Sigmoid colon (tissue), 7 donors: ENCODE data around the gene CDKN2A. TPM values are rescaled to one million over a fixed set of nuclear protein-coding genes. Genes with fewer than 3 reads are reported as not detected.

Experiments
- DNase-seq: peaks from one replicate; pipeline ENCODE4 v3.0.0-alpha.2; 2019
- H3K27ac ChIP-seq, 4 donors: fragments of 200-600 bp; sonication (generic); one replicate each; pipeline ENCODE4 v1.5.1; 2016 to 2019; ENCODE audit warnings: mild to moderate bottlenecking in 1 of 4
- H3K27me3 ChIP-seq, 3 donors: fragments of 200-600 bp; sonication (generic); one replicate each; pipeline ENCODE4 v1.5.1; 2019; ENCODE audit warnings: mild to moderate bottlenecking in 1 of 3
- H3K36me3 ChIP-seq, 4 donors: fragments of 200-600 bp; sonication (generic); one replicate each; pipeline ENCODE4 v1.5.1; 2016 to 2019
- H3K4me1 ChIP-seq, 4 donors: fragments of 200-600 bp; sonication (generic); one replicate each; pipeline ENCODE4 v1.5.1; 2017 to 2019
- H3K4me3 ChIP-seq, 4 donors: fragments of 200-600 bp; sonication (generic); one replicate each; pipeline ENCODE4 v1.5.1; 2017 to 2019; ENCODE audit warnings: mild to moderate bottlenecking in 2 of 4, moderate library complexity in 1 of 4
- H3K9me3 ChIP-seq, 4 donors: fragments of 200-600 bp in 3 of 4; sonication (generic) in 3 of 4; one replicate each; pipeline versions ENCODE4 v1.5.1 to v1.6.1; 2013 to 2019
- CTCF ChIP-seq, 4 experiments: fragments of 450-650 bp in 3 of 4; fragments of 200-600 bp in 1 of 4; IDR thresholded peaks; one replicate each; pipeline ENCODE4 v1.5.1; 2016 to 2019; ENCODE audit warnings: antibody characterized with exemption in 4 of 4, mild to moderate bottlenecking in 3 of 4, moderate library complexity in 2 of 4
- EP300 ChIP-seq, 4 donors: sonication (generic); formaldehyde crosslinking; IDR thresholded peaks; one replicate each; pipeline ENCODE4 v1.6.1; 2017; ENCODE audit warnings: antibody characterized with exemption in 4 of 4
- POLR2A ChIP-seq, 2 donors: fragments of 450-650 bp; IDR thresholded peaks; one replicate each; pipeline ENCODE4 v1.6.1; 2016; ENCODE audit warnings: antibody characterized with exemption in 2 of 2, mild to moderate bottlenecking in 2 of 2, moderate library complexity in 2 of 2
- POLR2AphosphoS5 ChIP-seq, 4 donors: sonication (generic); formaldehyde crosslinking; IDR thresholded peaks; one replicate each; pipeline ENCODE4 v1.6.1; 2017; ENCODE audit warnings: antibody characterized with exemption in 4 of 4
- WGBS, 2 donors: extraction: QIAGEN DNeasy Blood & Tissue Kit; methylation state at CpG; one replicate each; pipeline ENCODE4 v1.1.7; 2013; 5-methylcytosine and 5-hydroxymethylcytosine counted together
- intact Hi-C: fragments of 100-400 bp; cut with DNase I; formaldehyde crosslinking; loops from one replicate; pipeline ENCODE4 v1.15.1; 2023
- polyA plus RNA-seq, 3 donors: library from polyadenylated mRNA; stranded (reverse); fragments of 200-250 nt; gene quantifications; one replicate each; pipeline ENCODE4 v1.2.3, GENCODE V29; 2013
- total RNA-seq, 4 donors: library from RNA; depleted of rRNA; stranded (reverse); fragments of >200 nt; gene quantifications; one replicate each; pipeline ENCODE4 v1.1.0, GENCODE V29; 2016
- donor health status: healthy with polysubstance abuse.
- donor health status: Bipolar disorder and iron deficiency.
- donor health status: healthy.

The CDKN2A gene
- total and polyA plus RNA-seq, 7 donors = 1.4 to 6.1 (median 2.5) TPM

GRCh38 chr9:21967702-21968101, 26.5 kb downstream of the CDKN2A start:
- intact Hi-C loops = no loop called here
- Histone ChIP-seq H3K9me3 (peaks cover 0 to 2% (median 0%) of the 10 kb centered on the region in 4 donors), H3K36me3 (no peaks in the 10 kb centered on the region), H3K27me3 (peaks cover 71 to 100% (median 95%) of the 10 kb centered on the region in 3 donors), H3K4me3 (no peak overlapping the region), H3K27ac (no peak overlapping the region), H3K4me1 (peaks cover 0 to 35% (median 27%) of the 10 kb centered on the region in 4 donors)
- DNase-seq = no peak
- WGBS, 2 donors = 18 to 37% methylated on average over 10 of the region's 10 CpGs
- TF ChIP-seq POLR2A (IDR thresholded peaks at IDR 0.05) (no peak), EP300 (IDR thresholded peaks at IDR 0.05) (no peak), CTCF (IDR thresholded peaks at IDR 0.05) (no peak), POLR2AphosphoS5 (IDR thresholded peaks at IDR 0.05) (no peak)

GRCh38 chr9:21967169-21967568, 27.0 kb downstream of the CDKN2A start:
- 7 to 22% methylated on average over 19 of the region's 19 CpGs for WGBS, 2 donors
- H3K9me3 ChIP-seq = peaks cover 0 to 2% (median under 1%) of the 10 kb centered on the region in 4 donors
- no peak overlapping the region for H3K27ac ChIP-seq
- TF ChIP-seq CTCF (IDR thresholded peaks at IDR 0.05) = no peak
- no peak for TF ChIP-seq POLR2A (IDR thresholded peaks at IDR 0.05)
- no peak for TF ChIP-seq POLR2AphosphoS5 (IDR thresholded peaks at IDR 0.05)
- no peak for TF ChIP-seq EP300 (IDR thresholded peaks at IDR 0.05)
- intact Hi-C loops = no loop called here
- no peaks in the 10 kb centered on the region for H3K36me3 ChIP-seq
- peaks cover 66 to 100% (median 94%) of the 10 kb centered on the region in 3 donors for H3K27me3 ChIP-seq
- peaks cover 0 to 35% (median 27%) of the 10 kb centered on the region in 4 donors for H3K4me1 ChIP-seq
- no peak overlapping the region for H3K4me3 ChIP-seq
- no peak for DNase-seq

GRCh38 chr9:21966140-21966851, 27.9 kb downstream of the CDKN2A start:
- Histone ChIP-seq H3K9me3 (peaks cover 0 to 4% (median 1%) of the 10 kb centered on the region in 4 donors), H3K27ac (no peak overlapping the region), H3K4me1 (peaks cover 0 to 34% (median 27%) of the 10 kb centered on the region in 4 donors), H3K36me3 (no peaks in the 10 kb centered on the region), H3K27me3 (peaks cover 59 to 92% (median 86%) of the 10 kb centered on the region in 3 donors), H3K4me3 (no peak overlapping the region)
- no peak for DNase-seq
- intact Hi-C loops = no loop called here
- 17 to 27% methylated on average over 15 of the region's 15 CpGs for WGBS, 2 donors
- TF ChIP-seq POLR2AphosphoS5 (IDR thresholded peaks at IDR 0.05) (no peak), EP300 (IDR thresholded peaks at IDR 0.05) (no peak), POLR2A (IDR thresholded peaks at IDR 0.05) (no peak), CTCF (IDR thresholded peaks at IDR 0.05) (no peak)

- Histone ChIP-seq H3K27me3 (peaks cover 51 to 84% (median 77%) of the 10 kb centered on the region in 3 donors), H3K4me1 (peaks cover 0 to 27% (median 22%) of the 10 kb centered on the region in 4 donors), H3K9me3 (peaks cover 0 to 4% (median 1%) of the 10 kb centered on the region in 4 donors), H3K36me3 (no peaks in the 10 kb centered on the region), H3K27ac (no peak overlapping the region), H3K4me3 (peak overlapping the region in 2 of 4 donors; percentile 30 to 37)
- 3% methylated on average over 30 of the region's 30 CpGs for whole genome bisulfite sequencing, 2 donors
- intact Hi-C loops = no loop called here
- TF ChIP-seq EP300 (IDR thresholded peaks at IDR 0.05) (no peak), CTCF (IDR thresholded peaks at IDR 0.05) (no peak), POLR2A (IDR thresholded peaks at IDR 0.05) (no peak), POLR2AphosphoS5 (IDR thresholded peaks at IDR 0.05) (no peak)
- DNase-seq = peak; percentile 70
Observed at GRCh38 chr9:21965401-21965951, 28.7 kb downstream of the CDKN2A start.
